ENCODE results near the gene INPP4B. TPM values are rescaled to one million over a fixed set of nuclear protein-coding genes. Genes with fewer than 3 reads are reported as not detected.
A peak's percentile ranks its signal among the peaks of the same experiment; 100 is the strongest.

INPP4B gene
- total RNA-seq, 1 experiment from 2014 or later = 0.07 TPM

- no peaks in the 10 kb centered on the region for H3K4me1 Mint-ChIP-seq
- no CpG with 5 or more reads among the region's 1 CpG for WGBS (ENCODE audit: extremely low coverage, insufficient read length, low lambda C conversion rate)
- no peak overlapping the region for H2BK12ac ChIP-seq (ENCODE audit: insufficient read length, low read depth, low read length)
Measured at GRCh38 chr4:142556048-142556447, 290.1 kb downstream of the INPP4B start.

More at GRCh38 chr4:142556048-142556447, 290.1 kb downstream of the INPP4B start:
- no peak overlapping the region for H3K9ac ChIP-seq (ENCODE audit: extremely low read depth, insufficient read length, low read length)
- no peaks in the 10 kb centered on the region for H4K20me1 ChIP-seq (ENCODE audit: control insufficient read depth, insufficient read depth, insufficient read length)
- H3K14ac ChIP-seq (ENCODE audit: insufficient read depth, low read length) = no peak overlapping the region
- no peak overlapping the region for H4K8ac ChIP-seq (replicated peaks; ENCODE audit: insufficient read length, low read depth, low read length)
- Mint-ChIP-seq H3K4me3 (no peak overlapping the region), H3K36me3 (ENCODE audit: insufficient read depth in 1 of 3, low read depth in 3 of 3) (no peaks in the 10 kb centered on the region), H3K27ac (no peak overlapping the region), H3K27me3 (ENCODE audit: low read depth) (no peaks in the 10 kb centered on the region), H3K9me3 (no peaks in the 10 kb centered on the region)
- H3K4me1 ChIP-seq (ENCODE audit: insufficient read depth, low read length) = no peaks in the 10 kb centered on the region
- H3K4me2 ChIP-seq (ENCODE audit: insufficient read depth, insufficient read length, low read length) = no peak overlapping the region
- no peak overlapping the region for H4K5ac ChIP-seq (ENCODE audit: insufficient read length, low read depth, low read length)
- no peak overlapping the region for H4K91ac ChIP-seq (ENCODE audit: insufficient read length, low read depth, low read length)
- H3K9me3 ChIP-seq (ENCODE audit: control insufficient read depth, low read depth, low read length) = no peaks in the 10 kb centered on the region
- no peak overlapping the region for H2AK5ac ChIP-seq (ENCODE audit: insufficient read length, low read length)
- H3K27ac ChIP-seq (ENCODE audit: insufficient read length, low read depth, low read length) = no peak overlapping the region
- H2BK5ac ChIP-seq (ENCODE audit: insufficient read length, low read length) = no peak overlapping the region
- no peak overlapping the region for H3K56ac ChIP-seq (ENCODE audit: insufficient read length, low read depth, low read length)
- no peak overlapping the region for H2BK15ac ChIP-seq (ENCODE audit: low read depth, low read length)
- no peaks in the 10 kb centered on the region for H3K27me3 ChIP-seq (ENCODE audit: insufficient read depth, low read length)
- H3K23me2 ChIP-seq (ENCODE audit: insufficient read length, low read depth, low read length, poor library complexity, severe bottlenecking) = no peaks in the 10 kb centered on the region
- TF ChIP-seq, protein P1, sequence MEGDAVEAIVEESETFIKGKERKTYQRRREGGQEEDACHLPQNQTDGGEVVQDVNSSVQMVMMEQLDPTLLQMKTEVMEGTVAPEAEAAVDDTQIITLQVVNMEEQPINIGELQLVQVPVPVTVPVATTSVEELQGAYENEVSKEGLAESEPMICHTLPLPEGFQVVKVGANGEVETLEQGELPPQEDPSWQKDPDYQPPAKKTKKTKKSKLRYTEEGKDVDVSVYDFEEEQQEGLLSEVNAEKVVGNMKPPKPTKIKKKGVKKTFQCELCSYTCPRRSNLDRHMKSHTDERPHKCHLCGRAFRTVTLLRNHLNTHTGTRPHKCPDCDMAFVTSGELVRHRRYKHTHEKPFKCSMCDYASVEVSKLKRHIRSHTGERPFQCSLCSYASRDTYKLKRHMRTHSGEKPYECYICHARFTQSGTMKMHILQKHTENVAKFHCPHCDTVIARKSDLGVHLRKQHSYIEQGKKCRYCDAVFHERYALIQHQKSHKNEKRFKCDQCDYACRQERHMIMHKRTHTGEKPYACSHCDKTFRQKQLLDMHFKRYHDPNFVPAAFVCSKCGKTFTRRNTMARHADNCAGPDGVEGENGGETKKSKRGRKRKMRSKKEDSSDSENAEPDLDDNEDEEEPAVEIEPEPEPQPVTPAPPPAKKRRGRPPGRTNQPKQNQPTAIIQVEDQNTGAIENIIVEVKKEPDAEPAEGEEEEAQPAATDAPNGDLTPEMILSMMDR (conservative IDR thresholded peaks at IDR 0.05) = no peak
- H3K18ac ChIP-seq (ENCODE audit: insufficient read length, low read depth, low read length) = no peak overlapping the region
- H3K23ac ChIP-seq (ENCODE audit: insufficient read length, low read depth, low read length) = peak overlapping the region; percentile 49
- DNase-seq = no peak
- H2AFZ ChIP-seq (ENCODE audit: low read length) = no peak overlapping the region
- no peaks in the 10 kb centered on the region for H3K79me1 ChIP-seq (ENCODE audit: insufficient read depth, low read depth, low read length, poor library complexity, severe bottlenecking)
- H2BK120ac ChIP-seq (ENCODE audit: low read depth, low read length, poor library complexity, severe bottlenecking) = no peak overlapping the region
- no peak overlapping the region for H3T11ph ChIP-seq (ENCODE audit: low read length)
- no peak overlapping the region for H2BK20ac ChIP-seq (ENCODE audit: low read depth, low read length, poor library complexity, severe bottlenecking)
- no peak overlapping the region for H3K4ac ChIP-seq (ENCODE audit: low read depth, low read length)
- no peaks in the 10 kb centered on the region for H3K79me2 ChIP-seq (ENCODE audit: insufficient read depth, low read length)

Data from H9 (cell line).